GM12878 (cell line): ENCODE data around the gene HSF4.

Experiments
- BCLAF1 ChIP-seq: fragments of 450-650 bp; IDR thresholded peaks from 2 replicates; pipeline ENCODE4 v1.6.1; 2017; ENCODE audit warnings: antibody characterized with exemption, mild to moderate bottlenecking, moderate library complexity
- CEBPB ChIP-seq, 2 experiments: fragments of 150-350 bp in 1 of 2; IDR thresholded peaks; 2 replicates each; pipeline ENCODE4 v1.6.1; 2012 to 2014; ENCODE audit warnings: low read depth in 2 of 2, low read length in 2 of 2, borderline replicate concordance in 1 of 2, inconsistent platforms in 1 of 2
- CREB1 ChIP-seq: IDR thresholded peaks from 2 replicates; pipeline ENCODE4 v1.6.1; 2012; ENCODE audit warnings: low read depth, mild to moderate bottlenecking, inconsistent platforms
- CTCF ChIP-seq, 3 experiments: IDR thresholded peaks in 2 of 3; conservative IDR thresholded peaks in 1 of 3; 2 replicates each; pipeline ENCODE4 v1.5.1; 2011; ENCODE audit warnings: low read depth in 3 of 3, low read length in 3 of 3, mild to moderate bottlenecking in 3 of 3, control low read depth in 2 of 3, moderate library complexity in 2 of 3, inconsistent platforms in 1 of 3, mixed read lengths in 1 of 3; ENCODE audit not compliant: control insufficient read depth in 2 of 3, insufficient read depth in 1 of 3; ENCODE audit errors: extremely low read depth in 1 of 3
- NR2F1 ChIP-seq: fragments of 450-650 bp; conservative IDR thresholded peaks from 2 replicates; pipeline ENCODE4 v1.6.1; 2017; ENCODE audit warnings: mild to moderate bottlenecking
- ZBTB11 ChIP-seq: fragments of 450-650 bp; formaldehyde crosslinking; IDR thresholded peaks from 2 replicates; pipeline ENCODE4 v1.5.0; 2022; ENCODE audit warnings: mild to moderate bottlenecking, missing genetic modification characterization
- TF ChIP-seq, protein P1 (sequence below): IDR thresholded peaks from 2 replicates; pipeline ENCODE4 v1.6.1; 2011; ENCODE audit warnings: low read depth, mild to moderate bottlenecking, low read length, moderate library complexity, borderline replicate concordance; ENCODE audit errors: extremely low read depth

DNA sequence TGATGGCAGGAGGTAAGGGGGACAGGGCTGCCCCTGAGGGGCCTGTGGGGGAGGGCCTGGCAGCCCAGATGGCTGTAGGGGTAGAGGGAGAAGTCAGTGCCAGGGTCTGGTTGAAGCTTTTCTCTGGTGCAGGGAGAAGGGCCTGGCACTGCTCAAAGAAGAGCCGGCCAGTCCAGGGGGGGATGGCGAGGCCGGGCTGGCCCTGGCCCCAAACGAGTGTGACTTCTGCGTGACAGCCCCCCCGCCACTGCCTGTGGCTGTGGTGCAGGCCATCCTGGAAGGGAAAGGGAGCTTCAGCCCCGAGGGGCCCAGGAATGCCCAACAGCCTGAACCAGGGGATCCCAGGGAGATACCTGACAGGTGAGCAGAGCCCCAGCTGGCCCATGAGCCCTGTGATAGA is 3.0 kb downstream of the HSF4 start:
- TF ChIP-seq NR2F1: no peak
- no peak for TF ChIP-seq CTCF (IDR thresholded peaks at IDR 0.05 in 2 of 3, conservative IDR thresholded peaks at IDR 0.05 in 1 of 3; ENCODE audit: control insufficient read depth in 2 of 3, extremely low read depth in 1 of 3, insufficient read depth in 1 of 3, low read depth in 3 of 3, low read length in 3 of 3)
- TF ChIP-seq BCLAF1: no peak
- TF ChIP-seq CEBPB (IDR thresholded peaks at IDR 0.05; ENCODE audit: borderline replicate concordance in 1 of 2, low read depth in 2 of 2, low read length in 2 of 2): no peak
- TF ChIP-seq ZBTB11: no peak
- TF ChIP-seq CREB1: no peak
- TF ChIP-seq, protein P1, sequence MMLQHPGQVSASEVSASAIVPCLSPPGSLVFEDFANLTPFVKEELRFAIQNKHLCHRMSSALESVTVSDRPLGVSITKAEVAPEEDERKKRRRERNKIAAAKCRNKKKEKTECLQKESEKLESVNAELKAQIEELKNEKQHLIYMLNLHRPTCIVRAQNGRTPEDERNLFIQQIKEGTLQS: no peak
